ENCODE data around the gene TMEM184B.
A peak's percentile ranks its signal among the peaks of the same experiment; 100 is the strongest.

TMEM184B gene

GRCh38 chr22:38262051-38262795, 10.6 kb downstream of the TMEM184B start:
- peak overlapping the region in 1 of 2 donors; percentile 20 for H3K9ac ChIP-seq (ENCODE audit: low read depth in 1 of 2, low read length in 2 of 2)
- peak overlapping the region; percentile 36 for H3K27ac ChIP-seq (ENCODE audit: low read depth, low read length)
- peaks cover 39 to 62% of the 10 kb centered on the region in 2 donors for H3K4me1 ChIP-seq (ENCODE audit: control insufficient read depth in 1 of 2, insufficient read depth in 2 of 2, low read length in 2 of 2)
- H3K9me3 ChIP-seq (ENCODE audit: control insufficient read depth in 1 of 2, low read length in 2 of 2), result no peaks in the 10 kb centered on the region
- peak overlapping the region in 1 of 2 donors; percentile 5 for H3K4me3 ChIP-seq (ENCODE audit: low read depth in 1 of 2, low read length in 2 of 2)
- H3K36me3 ChIP-seq (ENCODE audit: control insufficient read depth in 1 of 2, insufficient read depth in 2 of 2, low read length in 2 of 2), result no peaks in the 10 kb centered on the region
- H3K27me3 ChIP-seq (ENCODE audit: control insufficient read depth in 1 of 2, insufficient read depth in 2 of 2, low read length in 2 of 2), result no peaks in the 10 kb centered on the region

DNA sequence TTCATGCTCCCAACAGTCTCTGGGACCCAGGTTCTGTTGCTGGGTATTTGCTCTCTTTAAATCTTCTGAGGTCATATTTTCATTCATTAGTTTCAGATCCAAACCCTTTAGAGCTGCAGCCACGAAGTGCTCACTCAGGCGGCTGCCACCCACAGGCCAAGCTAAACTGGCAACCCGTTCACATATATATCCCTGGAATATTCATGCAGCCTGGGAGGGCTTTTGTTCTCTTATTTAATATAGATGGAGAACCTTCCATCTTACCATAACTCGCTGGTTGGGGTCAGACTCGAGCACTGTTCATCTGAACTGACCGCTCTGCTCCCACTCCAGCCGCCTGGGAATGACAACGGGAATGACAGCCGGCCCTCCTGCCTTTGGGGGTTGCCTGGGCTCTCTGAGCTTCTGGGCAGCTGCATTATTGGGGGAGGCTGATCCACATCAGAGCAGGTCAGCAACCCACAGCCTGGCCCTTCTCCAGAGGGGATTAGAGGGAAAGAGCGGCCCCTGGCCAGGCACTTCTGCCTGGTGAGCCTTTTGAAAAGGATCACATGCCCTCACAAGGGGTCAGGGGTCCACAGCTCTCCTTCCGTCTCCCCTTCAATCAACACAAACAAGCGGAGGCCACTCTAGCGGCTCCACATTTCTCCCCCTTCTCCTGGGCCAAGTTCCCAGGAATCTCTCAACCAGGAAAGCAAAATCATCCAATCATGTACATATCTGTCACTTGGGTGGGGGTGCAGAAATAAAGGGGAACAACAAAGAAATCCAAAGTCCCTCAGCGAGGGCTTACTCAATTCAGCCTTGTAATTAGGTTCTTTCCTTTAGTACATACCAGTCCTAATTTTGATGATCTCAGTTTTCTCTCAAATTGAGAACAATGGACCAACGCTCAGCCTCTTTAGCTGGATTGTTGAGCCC, 11.8 kb downstream of the TMEM184B start:
- H3K9me3 ChIP-seq (ENCODE audit: control insufficient read depth in 1 of 2, low read length in 2 of 2), result no peaks in the 10 kb centered on the region
- H3K27me3 ChIP-seq (ENCODE audit: control insufficient read depth in 1 of 2, insufficient read depth in 2 of 2, low read length in 2 of 2), result no peaks in the 10 kb centered on the region
- no peak overlapping the region for H3K9ac ChIP-seq (ENCODE audit: low read depth in 1 of 2, low read length in 2 of 2)
- H3K27ac ChIP-seq (ENCODE audit: low read depth, low read length), result peak overlapping the region; percentile 54
- no peaks in the 10 kb centered on the region for H3K36me3 ChIP-seq (ENCODE audit: control insufficient read depth in 1 of 2, insufficient read depth in 2 of 2, low read length in 2 of 2)
- no peak overlapping the region for H3K4me3 ChIP-seq (ENCODE audit: low read depth in 1 of 2, low read length in 2 of 2)
- H3K4me1 ChIP-seq (ENCODE audit: control insufficient read depth in 1 of 2, insufficient read depth in 2 of 2, low read length in 2 of 2), result peaks cover 36 to 58% of the 10 kb centered on the region in 2 donors

DNA sequence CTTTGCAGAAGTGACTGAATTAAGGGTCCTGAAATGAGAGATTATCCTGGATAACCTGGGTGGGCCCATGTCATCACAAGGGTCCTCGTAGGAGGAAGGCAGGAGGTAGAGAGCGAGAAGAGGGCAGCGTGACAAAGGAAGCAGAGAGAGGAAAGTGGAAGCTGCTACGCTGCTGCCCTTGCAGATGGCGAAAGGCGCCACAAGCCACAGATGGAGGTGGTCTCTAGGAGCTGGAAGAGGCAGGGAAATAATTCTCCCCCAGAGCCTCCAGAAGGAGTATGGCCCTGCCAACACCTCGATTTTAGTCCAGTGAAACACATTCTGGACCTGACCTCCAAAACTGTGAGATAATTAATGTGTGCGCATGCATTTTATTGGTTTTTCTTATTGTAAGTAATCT, 13.4 kb downstream of the TMEM184B start:
- H3K4me1 ChIP-seq (ENCODE audit: control insufficient read depth in 1 of 2, insufficient read depth in 2 of 2, low read length in 2 of 2), result peaks cover 27 to 52% of the 10 kb centered on the region in 2 donors
- H3K4me3 ChIP-seq (ENCODE audit: low read depth in 1 of 2, low read length in 2 of 2), result no peak overlapping the region
- no peaks in the 10 kb centered on the region for H3K36me3 ChIP-seq (ENCODE audit: control insufficient read depth in 1 of 2, insufficient read depth in 2 of 2, low read length in 2 of 2)
- H3K27ac ChIP-seq (ENCODE audit: low read depth, low read length), result no peak overlapping the region
- H3K9me3 ChIP-seq (ENCODE audit: control insufficient read depth in 1 of 2, low read length in 2 of 2), result no peaks in the 10 kb centered on the region
- H3K9ac ChIP-seq (ENCODE audit: low read depth in 1 of 2, low read length in 2 of 2), result no peak overlapping the region
- H3K27me3 ChIP-seq (ENCODE audit: control insufficient read depth in 1 of 2, insufficient read depth in 2 of 2, low read length in 2 of 2), result no peaks in the 10 kb centered on the region

- no peaks in the 10 kb centered on the region for H3K9me3 ChIP-seq (ENCODE audit: control insufficient read depth in 1 of 2, low read length in 2 of 2)
- no peak overlapping the region for H3K4me3 ChIP-seq (ENCODE audit: low read depth in 1 of 2, low read length in 2 of 2)
- H3K4me1 ChIP-seq (ENCODE audit: control insufficient read depth in 1 of 2, insufficient read depth in 2 of 2, low read length in 2 of 2), result peaks cover 27 to 52% of the 10 kb centered on the region in 2 donors
- H3K36me3 ChIP-seq (ENCODE audit: control insufficient read depth in 1 of 2, insufficient read depth in 2 of 2, low read length in 2 of 2), result no peaks in the 10 kb centered on the region
- H3K27ac ChIP-seq (ENCODE audit: low read depth, low read length), result peak overlapping the region; percentile 22
- H3K27me3 ChIP-seq (ENCODE audit: control insufficient read depth in 1 of 2, insufficient read depth in 2 of 2, low read length in 2 of 2), result no peaks in the 10 kb centered on the region
- no peak overlapping the region for H3K9ac ChIP-seq (ENCODE audit: low read depth in 1 of 2, low read length in 2 of 2)
These were observed 13.9 kb downstream of the TMEM184B start for GRCh38 chr22:38258895-38259294.

DNA sequence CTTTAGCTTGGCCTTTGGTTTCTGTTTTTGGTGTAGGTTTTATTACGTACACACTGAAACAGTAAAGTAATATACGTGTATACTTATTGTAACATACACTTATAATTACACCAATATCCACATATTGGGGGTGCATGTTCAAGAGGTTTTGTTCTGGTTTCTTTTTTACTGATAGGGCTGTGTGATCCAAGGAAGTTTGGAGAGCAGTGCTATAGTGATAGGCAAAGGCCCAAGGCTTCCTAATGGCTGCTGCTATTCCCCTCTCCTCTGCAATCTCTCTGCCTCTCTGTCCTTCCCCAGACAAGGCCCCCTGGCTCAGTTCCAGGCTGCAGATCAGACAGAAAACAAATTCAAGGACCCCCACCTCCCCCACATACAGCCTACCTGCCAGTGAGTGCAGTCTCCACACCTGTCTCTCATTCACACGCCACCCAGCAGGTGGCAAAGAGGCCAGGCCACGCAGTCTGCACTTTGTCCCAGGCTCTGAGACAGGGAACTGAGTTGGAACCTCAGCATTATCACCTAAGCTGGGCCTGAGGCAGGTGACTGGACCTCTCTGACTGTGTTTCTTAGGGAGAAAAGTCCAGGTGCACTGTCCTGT, 15.1 kb downstream of the TMEM184B start:
- H3K9ac ChIP-seq (ENCODE audit: low read depth in 1 of 2, low read length in 2 of 2), result peak overlapping the region; percentile 21 to 65
- H3K4me3 ChIP-seq (ENCODE audit: low read depth in 1 of 2, low read length in 2 of 2), result peak overlapping the region; percentile 53 to 58
- no peaks in the 10 kb centered on the region for H3K9me3 ChIP-seq (ENCODE audit: control insufficient read depth in 1 of 2, low read length in 2 of 2)
- H3K36me3 ChIP-seq (ENCODE audit: control insufficient read depth in 1 of 2, insufficient read depth in 2 of 2, low read length in 2 of 2), result no peaks in the 10 kb centered on the region
- H3K4me1 ChIP-seq (ENCODE audit: control insufficient read depth in 1 of 2, insufficient read depth in 2 of 2, low read length in 2 of 2), result peaks cover 27 to 52% of the 10 kb centered on the region in 2 donors
- H3K27ac ChIP-seq (ENCODE audit: low read depth, low read length), result peak overlapping the region; percentile 62
- no peaks in the 10 kb centered on the region for H3K27me3 ChIP-seq (ENCODE audit: control insufficient read depth in 1 of 2, insufficient read depth in 2 of 2, low read length in 2 of 2)

- no peaks in the 10 kb centered on the region for H3K9me3 ChIP-seq (ENCODE audit: control insufficient read depth in 1 of 2, low read length in 2 of 2)
- peak overlapping the region; percentile 53 to 58 for H3K4me3 ChIP-seq (ENCODE audit: low read depth in 1 of 2, low read length in 2 of 2)
- H3K27me3 ChIP-seq (ENCODE audit: control insufficient read depth in 1 of 2, insufficient read depth in 2 of 2, low read length in 2 of 2), result no peaks in the 10 kb centered on the region
- H3K4me1 ChIP-seq (ENCODE audit: control insufficient read depth in 1 of 2, insufficient read depth in 2 of 2, low read length in 2 of 2), result peaks cover 24 to 47% of the 10 kb centered on the region in 2 donors
- H3K36me3 ChIP-seq (ENCODE audit: control insufficient read depth in 1 of 2, insufficient read depth in 2 of 2, low read length in 2 of 2), result no peaks in the 10 kb centered on the region
- peak overlapping the region; percentile 21 to 65 for H3K9ac ChIP-seq (ENCODE audit: low read depth in 1 of 2, low read length in 2 of 2)
- H3K27ac ChIP-seq (ENCODE audit: low read depth, low read length), result peak overlapping the region; percentile 62
These were observed 15.6 kb downstream of the TMEM184B start for GRCh38 chr22:38257181-38257580.

- H3K36me3 ChIP-seq (ENCODE audit: control insufficient read depth in 1 of 2, insufficient read depth in 2 of 2, low read length in 2 of 2), result peaks cover 0 to 5% of the 10 kb centered on the region in 2 donors
- no peak overlapping the region for H3K9ac ChIP-seq (ENCODE audit: low read depth in 1 of 2, low read length in 2 of 2)
- H3K4me1 ChIP-seq (ENCODE audit: control insufficient read depth in 1 of 2, insufficient read depth in 2 of 2, low read length in 2 of 2), result peaks cover 18 to 41% of the 10 kb centered on the region in 2 donors
- no peak overlapping the region for H3K4me3 ChIP-seq (ENCODE audit: low read depth in 1 of 2, low read length in 2 of 2)
- no peak overlapping the region for H3K27ac ChIP-seq (ENCODE audit: low read depth, low read length)
- H3K27me3 ChIP-seq (ENCODE audit: control insufficient read depth in 1 of 2, insufficient read depth in 2 of 2, low read length in 2 of 2), result no peaks in the 10 kb centered on the region
- no peaks in the 10 kb centered on the region for H3K9me3 ChIP-seq (ENCODE audit: control insufficient read depth in 1 of 2, low read length in 2 of 2)
These were observed 17.1 kb downstream of the TMEM184B start for GRCh38 chr22:38255697-38256096.

DNA sequence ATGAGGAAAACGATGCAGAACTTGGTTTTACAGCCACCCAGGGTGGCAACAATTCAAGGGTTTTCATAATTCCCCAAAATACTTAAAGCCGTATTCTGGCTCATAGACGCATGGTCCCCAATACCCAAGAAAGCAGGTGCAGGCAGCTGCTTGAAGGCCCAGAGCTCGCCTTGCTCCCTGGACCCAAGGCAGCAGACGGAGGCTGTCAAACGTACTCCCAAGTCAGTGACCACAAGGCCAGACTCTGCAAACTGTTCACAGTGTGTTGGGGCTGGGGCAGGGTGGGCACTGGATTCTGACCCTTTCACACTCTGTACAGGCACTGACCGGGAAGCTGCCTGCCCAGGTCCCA, 21.5 kb downstream of the TMEM184B start:
- Histone ChIP-seq H3K27ac (ENCODE audit: low read depth, low read length) (peak overlapping the region; percentile 49), H3K4me3 (ENCODE audit: low read depth in 1 of 2, low read length in 2 of 2) (no peak overlapping the region), H3K27me3 (ENCODE audit: control insufficient read depth in 1 of 2, insufficient read depth in 2 of 2, low read length in 2 of 2) (no peaks in the 10 kb centered on the region), H3K9ac (ENCODE audit: low read depth in 1 of 2, low read length in 2 of 2) (no peak overlapping the region), H3K36me3 (ENCODE audit: control insufficient read depth in 1 of 2, insufficient read depth in 2 of 2, low read length in 2 of 2) (peaks cover 12 to 29% of the 10 kb centered on the region in 2 donors), H3K4me1 (ENCODE audit: control insufficient read depth in 1 of 2, insufficient read depth in 2 of 2, low read length in 2 of 2) (peaks cover 16 to 17% of the 10 kb centered on the region in 2 donors), H3K9me3 (ENCODE audit: control insufficient read depth in 1 of 2, low read length in 2 of 2) (peaks cover 2 to 5% of the 10 kb centered on the region in 2 donors)

GRCh38 chr22:38250643-38251340, 22.0 kb downstream of the TMEM184B start:
- peaks cover 17 to 35% of the 10 kb centered on the region in 2 donors for H3K36me3 ChIP-seq (ENCODE audit: control insufficient read depth in 1 of 2, insufficient read depth in 2 of 2, low read length in 2 of 2)
- no peaks in the 10 kb centered on the region for H3K27me3 ChIP-seq (ENCODE audit: control insufficient read depth in 1 of 2, insufficient read depth in 2 of 2, low read length in 2 of 2)
- no peak overlapping the region for H3K9ac ChIP-seq (ENCODE audit: low read depth in 1 of 2, low read length in 2 of 2)
- H3K9me3 ChIP-seq (ENCODE audit: control insufficient read depth in 1 of 2, low read length in 2 of 2), result peaks cover 2 to 5% of the 10 kb centered on the region in 2 donors
- no peak overlapping the region for H3K4me3 ChIP-seq (ENCODE audit: low read depth in 1 of 2, low read length in 2 of 2)
- H3K27ac ChIP-seq (ENCODE audit: low read depth, low read length), result no peak overlapping the region
- H3K4me1 ChIP-seq (ENCODE audit: control insufficient read depth in 1 of 2, insufficient read depth in 2 of 2, low read length in 2 of 2), result peaks cover 21 to 22% of the 10 kb centered on the region in 2 donors

All from duodenal mucosa (tissue), 2 donors.